SKM-1 (cell line): ENCODE data around the gene TUNAR.

ENCODE experiments used
- DNase-seq: peaks from one replicate; lab custom pipeline; 2025; ENCODE audit not compliant: unreplicated experiment; lab: John Stamatoyannopoulos, UW

The TUNAR gene

DNA sequence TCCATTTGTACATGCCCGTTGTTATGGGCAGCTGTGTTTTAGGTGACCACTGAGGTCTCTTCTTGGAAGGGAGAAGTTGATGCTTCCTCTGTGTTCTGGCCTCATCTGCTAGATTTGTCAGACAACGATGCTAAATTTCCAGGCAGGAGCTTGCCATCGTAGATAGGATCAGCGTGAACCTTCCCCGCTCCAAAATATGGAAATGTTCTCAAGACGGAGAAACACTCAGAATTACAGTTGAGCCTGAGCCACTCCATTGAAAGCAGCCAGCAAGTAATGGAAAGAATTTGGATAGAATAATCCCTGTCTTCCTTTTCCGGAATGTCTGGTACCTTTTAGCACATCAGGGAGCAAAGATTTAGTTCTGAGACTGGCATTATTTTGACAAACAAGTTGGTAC is 34.8 kb downstream of the TUNAR start:
- no peak for DNase-seq

DNA sequence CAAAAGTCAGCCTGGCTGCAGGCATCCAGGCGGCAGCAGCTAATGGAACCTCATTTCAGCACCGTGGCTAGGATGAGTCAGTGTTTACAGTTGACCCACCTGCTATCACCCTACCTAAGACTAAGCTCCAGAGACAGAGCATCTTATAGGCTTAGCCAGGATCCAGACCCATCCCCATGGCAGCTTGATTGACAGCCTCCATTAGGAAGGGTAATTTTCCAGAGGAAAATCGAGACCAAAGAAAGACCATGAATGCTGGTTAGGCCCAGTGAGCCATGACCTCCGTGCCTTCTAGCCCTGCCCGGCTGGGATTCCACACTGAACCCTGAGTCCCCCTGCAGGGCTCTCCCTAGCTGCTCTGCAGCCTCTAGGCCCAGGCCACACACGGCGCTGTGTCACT is 38.7 kb downstream of the TUNAR start:
- DNase-seq: no peak

DNA sequence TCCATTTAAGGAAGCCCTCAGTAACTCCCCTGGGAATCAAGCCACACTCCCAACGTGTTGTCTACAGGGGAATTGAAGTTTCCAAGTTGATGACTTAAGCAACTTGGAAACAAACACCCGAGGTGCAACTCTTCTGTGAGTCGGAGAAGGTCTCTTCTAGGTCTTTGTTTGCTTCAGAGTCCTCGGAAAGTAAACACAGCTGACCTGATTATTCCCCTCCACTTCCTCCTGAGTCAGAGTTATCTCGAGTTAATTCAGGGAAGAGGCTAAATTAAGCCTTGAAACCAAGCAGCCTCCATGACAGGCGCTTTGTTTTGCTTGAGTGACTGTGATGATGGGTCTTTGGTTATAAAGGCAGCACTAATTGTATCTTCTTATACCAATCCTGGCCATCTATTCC is 41.8 kb downstream of the TUNAR start:
- DNase-seq: no peak

DNA sequence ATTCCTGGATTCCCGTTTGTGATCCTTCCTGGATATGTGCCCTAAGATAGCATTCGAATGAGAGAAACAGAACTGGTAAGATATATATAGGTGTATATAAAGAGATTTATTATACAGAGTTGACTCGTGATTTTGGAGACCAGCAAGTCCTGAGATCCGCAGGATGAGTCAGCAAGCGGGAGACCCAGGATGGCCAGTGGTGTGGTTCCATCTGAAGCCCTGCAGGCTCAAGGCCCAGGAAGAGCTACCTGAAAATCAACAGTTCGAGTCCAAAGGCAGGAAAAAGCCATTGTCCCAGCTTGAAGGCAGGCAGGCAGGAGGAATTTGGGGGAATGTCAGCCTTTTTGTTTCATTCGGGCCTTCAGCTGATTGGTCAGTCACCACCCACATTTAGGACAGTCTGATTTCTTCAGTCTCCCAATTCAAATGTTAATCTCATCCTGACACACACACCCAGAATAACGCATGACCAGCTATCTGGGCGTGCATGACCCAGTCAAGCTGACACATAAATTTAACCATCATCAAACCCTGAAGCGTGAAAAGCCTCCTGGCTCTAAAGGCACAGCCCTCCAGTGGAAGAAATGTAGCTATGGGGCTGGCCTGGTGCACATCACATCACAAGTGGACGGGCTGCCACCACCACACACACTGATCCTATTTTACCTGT is 44.3 kb downstream of the TUNAR start:
- DNase-seq: no peak

DNA sequence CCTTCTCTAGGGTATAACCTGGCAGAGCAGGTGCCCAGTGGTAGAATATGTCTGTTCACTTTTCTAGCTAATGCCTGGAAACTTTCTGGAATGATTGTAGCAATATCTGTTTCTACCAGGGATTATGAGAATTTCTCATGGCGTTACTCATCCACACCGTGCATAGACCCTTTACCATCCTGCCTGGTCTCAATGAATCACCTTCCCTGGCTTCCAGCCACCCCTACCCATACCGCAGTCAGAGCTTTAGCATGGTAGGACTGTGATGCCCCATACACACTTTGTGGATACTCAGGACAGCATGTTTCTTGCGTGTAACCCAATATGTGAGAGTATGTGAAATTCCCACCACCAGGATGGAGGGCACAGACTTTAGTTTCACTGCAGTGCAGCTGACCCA is 45.4 kb downstream of the TUNAR start:
- DNase-seq: no peak

DNA sequence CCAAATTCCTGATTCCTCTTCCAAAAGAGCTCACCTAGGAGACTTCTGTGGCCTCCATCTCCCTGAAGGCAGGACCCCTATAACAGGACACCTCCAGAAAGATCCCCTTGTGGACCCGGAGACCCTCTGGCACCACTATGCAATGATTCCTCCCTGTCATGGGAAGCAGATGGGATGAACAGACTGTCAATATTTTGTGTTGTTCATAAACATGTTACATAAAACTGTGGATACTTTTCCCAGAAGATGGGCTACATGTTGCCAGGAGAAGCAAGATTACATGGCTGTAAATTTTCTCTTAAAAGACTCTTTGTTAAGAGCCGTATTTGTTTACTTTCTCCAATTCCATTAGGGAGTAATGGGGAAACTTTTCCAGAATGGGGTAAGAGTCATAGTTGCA is 52.1 kb downstream of the TUNAR start:
- DNase-seq: no peak

DNA sequence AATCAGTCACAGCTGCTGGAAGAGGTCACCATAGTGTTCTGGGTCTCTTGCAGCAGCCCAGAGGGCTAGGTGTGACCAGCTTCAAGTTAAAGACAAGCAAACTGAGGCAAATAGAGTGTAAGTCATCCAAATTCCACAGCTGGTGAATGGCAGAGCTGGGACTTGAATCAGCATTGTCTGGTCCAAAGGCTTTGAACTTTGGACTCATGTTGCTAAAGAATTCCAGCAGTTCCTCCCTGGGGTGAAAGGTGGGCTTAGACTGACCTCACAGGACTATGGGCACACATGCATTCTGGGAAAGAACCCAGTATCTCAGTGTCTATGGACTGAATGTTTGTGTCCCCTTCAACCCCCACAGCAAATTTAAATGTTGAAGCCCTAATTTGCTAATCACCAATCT is 54.8 kb downstream of the TUNAR start:
- DNase-seq: no peak

DNA sequence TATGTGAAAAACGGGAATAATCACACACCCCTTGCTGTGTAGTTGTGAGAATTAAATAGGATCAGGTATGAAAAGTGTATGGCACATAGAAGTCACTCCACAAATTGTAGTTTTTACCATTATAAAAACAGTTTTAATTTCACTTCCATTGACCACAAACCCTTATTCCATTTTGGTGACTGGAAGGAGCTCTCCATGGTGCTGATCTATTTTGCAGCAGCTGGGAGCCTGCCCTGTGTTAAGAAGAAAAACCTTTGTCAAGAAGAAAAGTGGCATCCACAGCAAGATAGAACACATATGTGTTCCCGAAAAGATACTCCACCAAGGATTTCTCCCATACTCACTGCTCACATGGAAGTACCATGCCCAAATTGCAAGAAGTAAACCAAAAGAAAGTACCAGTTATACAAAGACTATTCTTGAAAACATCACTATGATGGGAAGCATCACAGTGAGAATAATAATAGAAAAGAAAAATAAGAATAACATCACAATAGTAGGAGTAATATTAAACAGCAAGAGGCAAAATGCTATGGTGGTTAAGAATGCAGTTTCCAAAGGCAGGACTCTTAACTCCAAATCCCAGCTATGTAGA is 58.7 kb downstream of the TUNAR start:
- DNase-seq: no peak

DNA sequence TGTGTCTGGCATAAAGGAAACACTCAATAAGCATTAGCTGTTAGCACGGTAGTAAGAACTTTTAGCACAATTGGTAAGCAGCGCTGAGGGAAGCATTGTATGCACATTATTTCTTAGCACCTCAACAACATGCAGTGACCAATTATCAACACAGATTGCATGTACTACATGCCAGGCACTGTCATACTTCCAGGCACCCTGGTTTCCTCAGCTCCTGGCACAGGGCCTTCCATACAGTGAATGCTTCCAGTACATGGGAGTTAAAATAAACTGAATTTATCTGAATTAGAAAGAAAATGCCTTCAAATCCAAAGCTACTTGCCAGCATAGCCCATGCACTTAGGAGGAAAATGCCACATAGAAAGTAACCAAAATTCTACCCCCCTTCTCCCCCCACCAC is 59.4 kb downstream of the TUNAR start:
- DNase-seq: no peak

DNA sequence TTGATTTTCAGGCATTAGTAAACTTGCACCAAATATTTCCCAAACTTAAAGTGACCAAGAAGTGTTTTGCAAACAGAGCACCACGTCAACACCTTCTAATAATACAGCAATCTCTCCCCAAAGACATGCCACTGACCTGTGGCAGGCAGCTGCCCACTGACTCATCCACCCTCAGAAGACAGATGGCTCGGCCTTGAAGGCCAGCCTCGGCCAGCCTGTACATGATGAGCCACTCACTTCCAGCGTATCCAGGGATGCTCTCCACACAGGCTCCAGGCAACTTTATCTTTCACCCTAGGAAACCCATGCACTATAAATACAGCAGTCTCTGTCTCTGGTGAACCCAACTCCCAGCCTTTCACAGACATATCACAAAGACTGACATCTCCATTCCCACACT is 62.7 kb downstream of the TUNAR start:
- DNase-seq: no peak

DNA sequence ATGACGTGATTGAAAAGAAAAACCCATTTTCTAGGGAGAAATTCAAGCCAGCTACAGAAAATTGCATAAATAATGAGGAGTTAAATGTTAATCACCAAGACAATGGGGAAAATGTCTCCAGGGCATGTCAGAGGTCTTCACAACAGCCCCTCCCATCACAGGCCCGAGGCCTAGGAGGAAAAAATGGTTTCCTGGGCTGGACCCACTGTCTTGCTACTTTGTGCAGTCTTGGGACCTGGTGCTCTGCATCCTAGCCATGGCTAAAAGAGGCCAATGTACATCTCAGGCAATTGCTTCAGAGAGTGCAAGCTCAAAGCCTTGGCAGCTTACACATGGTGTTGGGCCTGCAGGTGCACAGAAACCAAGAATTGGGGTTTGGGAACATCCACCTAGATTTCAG is 65.3 kb downstream of the TUNAR start:
- no peak for DNase-seq

DNA sequence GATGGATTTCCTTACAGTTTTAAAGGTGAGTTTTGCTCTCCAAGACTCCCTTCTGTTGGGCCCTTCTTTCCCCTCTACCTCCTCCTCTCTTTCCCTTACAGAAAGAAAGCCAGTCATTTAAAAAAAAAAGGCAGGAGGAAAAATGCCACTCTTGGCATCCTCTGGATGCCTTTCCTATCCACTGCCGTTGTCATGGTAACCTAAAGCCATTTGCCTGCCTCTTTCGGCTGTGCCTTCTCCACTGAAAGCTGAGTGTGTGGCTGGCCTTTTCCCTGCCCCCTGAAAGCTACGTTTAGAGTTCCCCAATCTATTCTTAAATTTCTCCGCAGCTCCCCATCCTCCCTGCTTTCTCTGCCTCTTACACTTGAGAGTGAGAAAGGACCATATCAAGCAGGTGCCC is 67.1 kb downstream of the TUNAR start:
- no peak for DNase-seq

DNA sequence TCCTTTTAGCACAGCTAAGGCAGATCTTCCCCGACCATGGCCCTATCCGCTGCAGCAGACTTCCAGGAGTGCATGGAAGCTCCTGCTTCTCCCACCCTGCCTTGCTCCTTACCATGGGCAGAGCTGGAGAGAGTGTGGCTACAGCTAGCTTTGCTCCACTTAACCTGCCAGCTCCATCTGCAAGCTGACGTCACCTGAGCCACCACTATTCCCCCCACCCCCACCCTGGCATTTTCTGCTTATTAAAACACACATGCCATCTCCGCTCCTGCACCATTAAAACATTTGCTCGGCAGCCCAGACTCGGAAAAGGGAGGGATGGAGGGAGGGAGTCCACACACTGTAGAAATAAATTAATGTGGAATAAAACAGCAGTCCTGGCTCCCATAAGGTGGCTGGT is 67.8 kb downstream of the TUNAR start:
- DNase-seq: no peak

DNA sequence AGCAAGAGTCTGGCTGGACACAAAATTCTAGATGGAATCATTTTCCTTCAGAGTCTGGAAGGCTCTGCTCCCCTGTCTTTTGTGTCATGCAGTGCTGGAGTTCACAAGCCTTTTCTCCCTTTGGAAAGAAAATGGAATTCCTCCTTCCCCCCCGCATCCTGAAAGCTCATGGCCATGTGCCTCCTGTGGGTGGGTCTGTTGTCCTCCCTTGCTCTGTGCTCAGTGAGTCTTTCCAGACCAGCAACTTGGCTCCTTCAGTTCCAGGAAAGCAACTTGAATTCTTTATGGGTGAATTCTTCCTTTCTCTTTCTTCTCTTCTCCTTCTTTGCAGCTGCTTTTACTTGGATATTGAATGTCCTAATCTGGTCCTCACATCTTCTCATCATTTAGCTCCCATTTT is 70.2 kb downstream of the TUNAR start:
- DNase-seq: no peak

DNA sequence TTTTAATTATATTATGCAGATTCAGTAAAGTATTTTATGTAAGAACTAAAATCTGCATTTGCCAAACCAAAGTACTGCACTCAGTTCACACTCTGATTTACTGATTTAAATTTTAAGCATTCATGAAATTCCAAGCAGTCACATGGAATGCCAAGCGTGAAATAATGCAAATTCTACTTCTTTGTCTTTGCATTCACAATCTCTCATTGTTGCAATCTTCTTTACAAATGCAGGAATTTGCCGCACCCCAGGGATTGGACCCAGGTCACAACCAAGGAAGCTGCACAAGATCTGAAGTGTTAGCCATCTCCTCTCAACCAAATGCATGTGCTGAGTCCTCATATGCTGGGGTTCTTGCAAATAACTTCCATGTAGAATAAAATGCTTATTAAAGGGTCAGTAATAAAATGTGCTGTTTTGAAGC is 71.9 kb downstream of the TUNAR start:
- DNase-seq: no peak

DNA sequence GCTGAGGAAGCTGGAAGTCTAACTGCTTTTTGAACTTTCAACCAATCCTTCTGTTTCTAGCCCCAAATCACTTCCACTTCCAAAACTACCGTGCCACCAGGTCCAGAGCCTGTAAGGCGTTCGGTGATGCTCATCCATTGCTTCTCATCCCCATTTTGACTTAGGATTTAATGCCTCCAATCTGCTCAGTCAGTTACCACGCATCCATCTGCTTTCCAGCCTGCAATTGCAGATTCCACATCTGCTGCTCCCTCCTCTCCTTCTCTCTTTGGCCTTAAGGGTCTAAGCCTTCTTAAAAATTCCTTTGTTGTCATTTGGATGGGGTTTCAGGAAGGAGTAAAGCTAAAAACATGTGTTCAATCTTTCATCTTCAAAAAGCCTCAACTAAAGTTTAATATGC is 74.7 kb downstream of the TUNAR start:
- no peak for DNase-seq

DNA sequence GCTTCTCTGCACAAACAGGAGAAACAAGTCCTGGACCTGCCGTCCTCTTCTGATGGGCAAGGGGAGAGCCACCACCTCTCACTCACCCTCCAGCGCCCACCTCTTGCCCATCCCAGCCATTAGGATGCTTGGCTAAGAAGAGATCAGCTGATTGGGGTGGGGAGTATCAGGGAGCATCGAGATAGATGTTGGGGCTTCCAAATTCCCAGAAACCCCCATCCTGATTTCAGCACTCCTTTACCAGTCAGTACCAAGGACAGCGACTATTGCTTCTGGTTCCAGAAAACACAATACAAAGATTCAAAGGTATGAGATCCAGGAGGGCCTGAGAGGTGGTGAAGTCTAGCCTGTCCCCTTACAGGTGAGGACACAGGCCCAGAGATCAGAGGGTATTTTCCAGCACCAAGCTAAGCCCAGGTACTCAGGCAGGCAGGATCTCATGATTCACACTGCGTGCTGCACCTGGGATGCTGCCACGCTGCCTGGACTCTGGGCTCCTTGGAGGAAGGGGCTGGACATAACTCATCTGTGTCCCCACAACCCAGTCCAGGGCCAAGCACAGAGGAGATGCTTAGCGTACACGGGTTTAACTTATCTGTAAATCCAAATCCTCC is 76.6 kb downstream of the TUNAR start:
- no peak for DNase-seq

DNA sequence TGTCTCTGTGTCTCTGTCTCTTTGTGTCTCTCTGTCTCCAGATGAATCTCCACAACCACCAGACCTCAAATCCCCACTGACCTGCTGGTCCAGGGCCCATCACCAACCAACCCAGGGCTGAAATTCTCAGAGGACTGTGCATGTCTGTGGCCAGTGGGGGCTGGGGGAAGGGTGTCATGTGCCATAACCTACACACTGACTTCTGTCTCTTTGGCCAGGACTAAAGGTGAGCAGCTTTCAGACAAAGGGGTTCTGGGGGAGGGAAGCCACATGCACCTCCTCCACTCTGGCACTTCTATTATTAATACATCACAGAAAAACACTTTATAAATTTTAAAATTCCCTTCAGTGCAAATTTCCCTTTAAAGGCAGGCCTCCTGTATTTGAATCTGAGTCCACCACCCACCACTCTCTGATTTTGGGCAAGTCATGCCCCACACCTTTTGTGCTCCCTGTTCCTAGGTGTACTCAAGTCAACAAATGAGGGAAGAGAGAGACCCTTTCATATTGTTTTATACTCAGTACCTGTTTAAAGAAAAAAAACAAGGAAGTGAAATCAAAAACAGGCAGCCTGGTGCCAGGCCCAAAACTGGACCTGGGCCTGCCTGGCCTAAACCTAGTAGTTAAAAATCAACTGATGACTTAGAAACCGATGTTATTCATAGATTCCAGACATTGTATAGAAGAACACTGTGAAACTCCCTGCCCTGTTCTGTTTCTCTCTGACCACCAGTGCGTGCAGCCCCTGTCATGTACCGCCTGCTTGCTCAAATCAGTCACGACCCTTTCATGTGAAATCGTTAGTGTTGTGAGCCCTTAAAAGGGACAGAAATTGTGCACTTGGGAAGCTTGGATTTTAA is 80.2 kb downstream of the TUNAR start:
- DNase-seq: no peak

DNA sequence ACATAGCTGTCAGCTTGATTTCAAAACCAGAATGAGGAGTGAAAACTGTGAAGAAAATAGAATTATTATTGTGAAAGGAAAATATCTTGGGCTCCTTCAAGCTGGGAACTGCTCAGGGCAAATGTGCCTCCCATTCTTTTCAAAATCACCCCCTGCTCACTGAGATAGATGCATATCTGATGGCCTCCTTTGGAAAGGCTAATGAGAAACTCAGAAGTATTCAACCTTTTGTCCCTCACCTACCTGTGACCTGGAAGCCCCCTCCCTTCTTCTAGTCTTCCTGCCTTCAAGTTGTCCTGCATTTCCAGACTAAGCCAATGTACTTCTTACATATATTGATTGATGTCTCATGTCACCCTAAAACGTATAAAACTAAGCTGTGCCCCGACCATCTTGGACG is 81.5 kb downstream of the TUNAR start:
- no peak for DNase-seq

DNA sequence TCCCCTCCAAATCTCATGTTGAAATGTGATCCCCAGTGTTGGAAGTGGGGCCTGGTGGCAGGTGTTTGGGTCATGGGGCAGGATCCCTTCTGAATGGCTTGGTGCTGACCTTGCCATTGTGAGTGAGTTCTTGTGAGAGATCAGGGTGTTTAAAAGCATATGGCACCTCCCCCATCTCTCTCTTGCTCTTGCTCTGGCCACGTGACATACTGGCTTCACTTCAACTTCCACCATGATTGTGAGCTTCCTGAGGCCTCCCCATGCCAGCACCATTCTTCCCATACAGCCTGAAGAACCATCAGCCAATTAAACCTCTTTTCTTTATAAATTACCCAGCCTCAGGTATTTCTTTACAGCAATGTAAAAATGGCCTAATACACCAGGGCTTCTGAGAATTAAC is 82.7 kb downstream of the TUNAR start:
- no peak for DNase-seq

DNA sequence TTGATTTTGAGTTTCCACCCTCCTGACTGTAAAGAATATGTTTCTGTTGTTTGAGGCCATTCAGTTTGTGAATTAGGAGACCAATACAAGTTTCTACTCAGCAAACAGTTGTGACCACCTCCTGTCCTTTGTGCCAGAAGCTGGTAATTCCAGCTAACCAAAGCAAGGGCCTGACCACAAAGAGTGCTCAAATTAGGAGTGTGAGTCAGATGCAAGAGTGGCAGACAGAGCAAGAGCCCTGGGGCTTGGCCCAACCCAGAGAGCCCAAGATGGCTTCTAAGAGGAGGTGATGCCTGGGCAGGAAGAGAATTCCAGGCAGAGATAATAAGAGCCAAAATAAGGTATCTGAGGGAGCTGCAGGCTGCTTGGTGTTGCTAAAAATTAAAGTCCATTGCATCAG is 84.8 kb downstream of the TUNAR start:
- no peak for DNase-seq

DNA sequence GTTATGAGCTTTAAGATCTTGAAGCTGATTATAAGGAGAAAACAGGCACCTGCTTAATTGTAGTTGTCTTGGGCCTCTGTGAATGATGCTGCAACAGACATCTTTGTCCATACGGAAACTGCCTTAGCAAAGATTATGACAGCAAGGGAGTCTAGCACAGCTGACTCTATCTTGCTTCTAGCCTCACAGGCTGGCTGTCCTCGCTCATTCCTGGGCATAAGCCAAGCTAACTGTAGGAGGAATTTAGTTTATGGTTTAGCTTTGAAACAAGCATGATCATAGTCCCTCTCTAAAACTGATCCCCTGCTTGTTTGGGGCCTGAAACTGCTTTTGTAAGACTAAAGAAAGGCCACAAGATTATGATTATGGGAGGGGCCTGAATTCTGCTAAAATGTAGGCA is 88.3 kb downstream of the TUNAR start:
- DNase-seq: no peak
